Osteocyte (in vitro differentiated cells): ENCODE data around the gene DEK. TPM values are rescaled to one million over a fixed set of nuclear protein-coding genes. Genes with fewer than 3 reads are reported as not detected.

Experiments used
- DNase-seq: peaks from one replicate; pipeline ENCODE4 v3.0.0; 2021; ENCODE audit warnings: mixed read lengths; ENCODE audit not compliant: unreplicated experiment; ENCODE audit errors: extremely low spot score
- H3K27ac Mint-ChIP-seq: one replicate; pipeline ENCODE4 v1.8.0; 2021; ENCODE audit warnings: mild to moderate bottlenecking, mixed read lengths; ENCODE audit not compliant: unreplicated experiment
- H3K27me3 Mint-ChIP-seq: one replicate; pipeline ENCODE4 v1.8.0; 2021; ENCODE audit warnings: mixed read lengths; ENCODE audit not compliant: unreplicated experiment
- H3K36me3 Mint-ChIP-seq: one replicate; pipeline ENCODE4 v1.8.0; 2021; ENCODE audit warnings: mixed read lengths; ENCODE audit not compliant: unreplicated experiment
- H3K4me1 Mint-ChIP-seq: one replicate; pipeline ENCODE4 v1.8.0; 2021; ENCODE audit warnings: mixed read lengths; ENCODE audit not compliant: unreplicated experiment
- H3K4me3 Mint-ChIP-seq: one replicate; pipeline ENCODE4 v1.8.0; 2021; ENCODE audit warnings: mild to moderate bottlenecking, moderate library complexity, mixed read lengths; ENCODE audit not compliant: unreplicated experiment
- H3K9me3 Mint-ChIP-seq: one replicate; pipeline ENCODE4 v1.8.0; 2021; ENCODE audit warnings: mixed read lengths; ENCODE audit not compliant: unreplicated experiment
- CTCF ChIP-seq: fragments of 200-600 bp; sonication (generic); IDR thresholded peaks from 2 replicates; pipeline ENCODE4 v1.5.0; 2021; ENCODE audit warnings: antibody characterized with exemption, mild to moderate bottlenecking, moderate library complexity
- total RNA-seq: library from RNA; stranded (reverse); gene quantifications from 2 replicates; pipeline ENCODE4 v1.2.1, GENCODE V29; 2021

Gene DEK
- total RNA-seq, 1 donor from 2014 or later = 62.1 TPM

GRCh38 chr6:18206591-18206990 is 57.7 kb downstream of the DEK start:
- Mint-ChIP-seq H3K4me3 (no peak overlapping the region), H3K27me3 (no peaks in the 10 kb centered on the region), H3K27ac (no peak overlapping the region), H3K4me1 (peaks cover 14% of the 10 kb centered on the region), H3K36me3 (peaks cover 13% of the 10 kb centered on the region), H3K9me3 (no peaks in the 10 kb centered on the region)
- DNase-seq = no peak
- TF ChIP-seq CTCF = no peak

- Mint-ChIP-seq H3K4me1 (peaks cover 8% of the 10 kb centered on the region), H3K27ac (no peak overlapping the region), H3K4me3 (no peak overlapping the region), H3K36me3 (peaks cover 16% of the 10 kb centered on the region), H3K27me3 (no peaks in the 10 kb centered on the region), H3K9me3 (no peaks in the 10 kb centered on the region)
- no peak for DNase-seq
- no peak for TF ChIP-seq CTCF
Observed at GRCh38 chr6:18204691-18205090, 59.6 kb downstream of the DEK start.

GRCh38 chr6:18203786-18204185 is 60.5 kb downstream of the DEK start:
- no peak overlapping the region for H3K4me3 Mint-ChIP-seq

GRCh38 chr6:18192026-18192425 is 72.3 kb downstream of the DEK start:
- no peak overlapping the region for H3K27ac Mint-ChIP-seq
- H3K27me3 Mint-ChIP-seq = no peaks in the 10 kb centered on the region
- no peak overlapping the region for H3K4me3 Mint-ChIP-seq
- no peaks in the 10 kb centered on the region for H3K9me3 Mint-ChIP-seq
- H3K4me1 Mint-ChIP-seq = no peaks in the 10 kb centered on the region
- DNase-seq = no peak
- peaks cover 8% of the 10 kb centered on the region for H3K36me3 Mint-ChIP-seq
- TF ChIP-seq CTCF = no peak

More at GRCh38 chr6:18203786-18204185, 60.5 kb downstream of the DEK start:
- Mint-ChIP-seq H3K27ac (no peak overlapping the region), H3K4me1 (peaks cover 3% of the 10 kb centered on the region), H3K27me3 (no peaks in the 10 kb centered on the region), H3K9me3 (no peaks in the 10 kb centered on the region), H3K36me3 (peaks cover 16% of the 10 kb centered on the region)
- TF ChIP-seq CTCF = no peak
- no peak for DNase-seq

- no peak overlapping the region for H3K4me3 Mint-ChIP-seq
- H3K4me1 Mint-ChIP-seq = peaks cover 13% of the 10 kb centered on the region
- no peaks in the 10 kb centered on the region for H3K9me3 Mint-ChIP-seq
- no peak for DNase-seq
- no peak overlapping the region for H3K27ac Mint-ChIP-seq
- no peaks in the 10 kb centered on the region for H3K27me3 Mint-ChIP-seq
- TF ChIP-seq CTCF = no peak
- peaks cover 11% of the 10 kb centered on the region for H3K36me3 Mint-ChIP-seq
Observed at GRCh38 chr6:18189196-18189595, 75.1 kb downstream of the DEK start.
